Measurements from ENCODE around the gene CRIP2. TPM values are rescaled to one million over a fixed set of nuclear protein-coding genes. Genes with fewer than 3 reads are reported as not detected.

Gene CRIP2
- total RNA-seq (2014; rRNA removed; shearing (Covaris generic)) = 1.1 and 3.8 TPM in 2 replicates

- Histone ChIP-seq H3K36me3 (no peaks in the 10 kb centered on the region), H3K27me3 (replicated peaks) (peaks cover 26% of the 10 kb centered on the region), H3K4me3 (peak within 1 kb of the TSS; percentile 40), H3K9me3 (replicated peaks) (no peaks in the 10 kb centered on the region), H3K27ac (no peak within 1 kb of the TSS), H3K4me1 (replicated peaks) (peaks cover 22% of the 10 kb centered on the region)
- DNase-seq (ENCODE audit: low read depth in 1 of 2, low spot score in 2 of 2) = no peak
These were observed at the start of gene CRIP2 for GRCh38 chr14:105474483-105475268. Gene CRIP2, plus strand, starts transcription at chr14:105474821. Its CDS starts 42 bp downstream, at chr14:105474863.

- H3K4me3 ChIP-seq = no peak overlapping the region
- no peaks in the 10 kb centered on the region for H3K27me3 ChIP-seq (replicated peaks)
- peaks cover 25% of the 10 kb centered on the region for H3K36me3 ChIP-seq
- H3K9me3 ChIP-seq (replicated peaks) = no peaks in the 10 kb centered on the region
- peaks cover 14% of the 10 kb centered on the region for H3K4me1 ChIP-seq (replicated peaks)
- no peak for DNase-seq (ENCODE audit: low read depth in 1 of 2, low spot score in 2 of 2)
- H3K27ac ChIP-seq = no peak overlapping the region
These were observed 49.8 kb upstream of the CRIP2 start for GRCh38 chr14:105424861-105425260.

- H3K27me3 ChIP-seq (replicated peaks) = no peaks in the 10 kb centered on the region
- H3K4me3 ChIP-seq = no peak overlapping the region
- no peak for DNase-seq (ENCODE audit: low read depth in 1 of 2, low spot score in 2 of 2)
- peaks cover 19% of the 10 kb centered on the region for H3K36me3 ChIP-seq
- H3K4me1 ChIP-seq (replicated peaks) = peaks cover 19% of the 10 kb centered on the region
- H3K9me3 ChIP-seq (replicated peaks) = no peaks in the 10 kb centered on the region
- H3K27ac ChIP-seq = no peak overlapping the region
These were observed 48.8 kb upstream of the CRIP2 start for GRCh38 chr14:105425823-105426247.

- Histone ChIP-seq H3K27ac (no peak overlapping the region), H3K9me3 (replicated peaks) (no peaks in the 10 kb centered on the region), H3K36me3 (peaks cover 14% of the 10 kb centered on the region), H3K4me1 (replicated peaks) (peaks cover 15% of the 10 kb centered on the region), H3K4me3 (no peak overlapping the region), H3K27me3 (replicated peaks) (no peaks in the 10 kb centered on the region)
- no peak for DNase-seq (ENCODE audit: low read depth in 1 of 2, low spot score in 2 of 2)
These were observed 48.0 kb upstream of the CRIP2 start for GRCh38 chr14:105426416-105427130.

GRCh38 chr14:105427412-105427811 is 47.2 kb upstream of the CRIP2 start:
- H3K4me3 ChIP-seq = no peak overlapping the region
- no peaks in the 10 kb centered on the region for H3K9me3 ChIP-seq (replicated peaks)
- H3K36me3 ChIP-seq = peaks cover 10% of the 10 kb centered on the region
- peaks cover 14% of the 10 kb centered on the region for H3K4me1 ChIP-seq (replicated peaks)
- H3K27ac ChIP-seq = no peak overlapping the region
- H3K27me3 ChIP-seq (replicated peaks) = no peaks in the 10 kb centered on the region
- no peak for DNase-seq (ENCODE audit: low read depth in 1 of 2, low spot score in 2 of 2)

GRCh38 chr14:105427936-105428485 is 46.6 kb upstream of the CRIP2 start:
- Histone ChIP-seq H3K4me1 (replicated peaks) (peaks cover 14% of the 10 kb centered on the region), H3K27me3 (replicated peaks) (no peaks in the 10 kb centered on the region), H3K9me3 (replicated peaks) (no peaks in the 10 kb centered on the region), H3K4me3 (no peak overlapping the region), H3K36me3 (peaks cover 12% of the 10 kb centered on the region), H3K27ac (no peak overlapping the region)
- no peak for DNase-seq (ENCODE audit: low read depth in 1 of 2, low spot score in 2 of 2)

- Histone ChIP-seq H3K4me3 (no peak overlapping the region), H3K4me1 (replicated peaks) (peaks cover 14% of the 10 kb centered on the region), H3K9me3 (replicated peaks) (no peaks in the 10 kb centered on the region), H3K27ac (no peak overlapping the region), H3K36me3 (peaks cover 8% of the 10 kb centered on the region), H3K27me3 (replicated peaks) (no peaks in the 10 kb centered on the region)
- DNase-seq (ENCODE audit: low read depth in 1 of 2, low spot score in 2 of 2) = no peak
These were observed 44.6 kb upstream of the CRIP2 start for GRCh38 chr14:105430042-105430441.

GRCh38 chr14:105430565-105430964 is 44.1 kb upstream of the CRIP2 start:
- Histone ChIP-seq H3K36me3 (peaks cover 8% of the 10 kb centered on the region), H3K4me3 (no peak overlapping the region), H3K9me3 (replicated peaks) (no peaks in the 10 kb centered on the region), H3K27me3 (replicated peaks) (no peaks in the 10 kb centered on the region), H3K4me1 (replicated peaks) (peaks cover 14% of the 10 kb centered on the region), H3K27ac (0 out of 2 replicates have a peak overlapping the region, but pooled peaks have one; percentile 13)
- peak; percentile 28 to 48 for DNase-seq (ENCODE audit: low read depth in 1 of 2, low spot score in 2 of 2)

GRCh38 chr14:105431256-105431655 is 43.4 kb upstream of the CRIP2 start:
- Histone ChIP-seq H3K4me1 (replicated peaks) (peaks cover 14% of the 10 kb centered on the region), H3K27me3 (replicated peaks) (no peaks in the 10 kb centered on the region), H3K36me3 (peaks cover 8% of the 10 kb centered on the region), H3K9me3 (replicated peaks) (no peaks in the 10 kb centered on the region), H3K4me3 (no peak overlapping the region), H3K27ac (no peak overlapping the region)
- no peak for DNase-seq (ENCODE audit: low read depth in 1 of 2, low spot score in 2 of 2)

- Histone ChIP-seq H3K27ac (no peak overlapping the region), H3K4me3 (no peak overlapping the region), H3K9me3 (replicated peaks) (no peaks in the 10 kb centered on the region), H3K4me1 (replicated peaks) (peaks cover 14% of the 10 kb centered on the region), H3K36me3 (peaks cover 3% of the 10 kb centered on the region; the same call in 1 of the 2 replicates), H3K27me3 (replicated peaks) (no peaks in the 10 kb centered on the region)
- DNase-seq (ENCODE audit: low read depth in 1 of 2, low spot score in 2 of 2) = no peak
These were observed 42.0 kb upstream of the CRIP2 start for GRCh38 chr14:105432657-105433056.

GRCh38 chr14:105433161-105433605 is 41.4 kb upstream of the CRIP2 start:
- H3K27me3 ChIP-seq (replicated peaks) = no peaks in the 10 kb centered on the region
- peaks cover 3% of the 10 kb centered on the region; the same call in 1 of the 2 replicates for H3K36me3 ChIP-seq
- no peak overlapping the region for H3K4me3 ChIP-seq
- H3K9me3 ChIP-seq (replicated peaks) = no peaks in the 10 kb centered on the region
- no peak for DNase-seq (ENCODE audit: low read depth in 1 of 2, low spot score in 2 of 2)
- no peak overlapping the region for H3K27ac ChIP-seq
- peaks cover 14% of the 10 kb centered on the region for H3K4me1 ChIP-seq (replicated peaks)

GRCh38 chr14:105436402-105436801 is 38.2 kb upstream of the CRIP2 start:
- no peaks in the 10 kb centered on the region for H3K9me3 ChIP-seq (replicated peaks)
- H3K27ac ChIP-seq = no peak overlapping the region
- no peak for DNase-seq (ENCODE audit: low read depth in 1 of 2, low spot score in 2 of 2)
- 0 out of 2 replicates have a peak, but pooled peaks cover 3% of the 10 kb centered on the region for H3K36me3 ChIP-seq
- H3K4me3 ChIP-seq = no peak overlapping the region
- H3K4me1 ChIP-seq (replicated peaks) = no peaks in the 10 kb centered on the region
- no peaks in the 10 kb centered on the region for H3K27me3 ChIP-seq (replicated peaks)

- Histone ChIP-seq H3K36me3 (0 out of 2 replicates have a peak, but pooled peaks cover 3% of the 10 kb centered on the region), H3K27me3 (replicated peaks) (no peaks in the 10 kb centered on the region), H3K9me3 (replicated peaks) (no peaks in the 10 kb centered on the region), H3K27ac (no peak overlapping the region), H3K4me1 (replicated peaks) (no peaks in the 10 kb centered on the region), H3K4me3 (no peak overlapping the region)
- no peak for DNase-seq (ENCODE audit: low read depth in 1 of 2, low spot score in 2 of 2)
These were observed 37.5 kb upstream of the CRIP2 start for GRCh38 chr14:105436891-105437722.

All from SJSA1 (cell line).